GM18507 (cell line): ENCODE results near the gene GRHL1.

Experiments used
- DNase-seq: peaks from one replicate; pipeline ENCODE4 v3.0.0; 2011; ENCODE audit warnings: low read depth; ENCODE audit not compliant: insufficient read length; ENCODE audit errors: extremely low spot score
- FAIRE-seq: peaks from 2 replicates; lab custom pipeline; 2011; peaks lifted over from hg19 to GRCh38; lab: Jason Lieb, UNC

GRHL1 gene

GRCh38 chr2:10033251-10034006, 81.9 kb downstream of the GRHL1 start:
- no peak for FAIRE-seq
- DNase-seq, result no peak

- no peak for FAIRE-seq
Measured at GRCh38 chr2:10034333-10035052, 83.0 kb downstream of the GRHL1 start.

GRCh38 chr2:10035053-10035422, 83.5 kb downstream of the GRHL1 start:
- DNase-seq (no peak), FAIRE-seq (no peak)

More at GRCh38 chr2:10034333-10035052, 83.0 kb downstream of the GRHL1 start:
- no peak for DNase-seq

GRCh38 chr2:10035633-10036032, 84.1 kb downstream of the GRHL1 start:
- no peak for FAIRE-seq

GRCh38 chr2:10036095-10036884, 84.8 kb downstream of the GRHL1 start:
- DNase-seq, result no peak
- no peak for FAIRE-seq

More at GRCh38 chr2:10035633-10036032, 84.1 kb downstream of the GRHL1 start:
- no peak for DNase-seq

- FAIRE-seq, result no peak
- no peak for DNase-seq
Measured at GRCh38 chr2:10038123-10038522, 86.6 kb downstream of the GRHL1 start.

- FAIRE-seq, result no peak
Measured at GRCh38 chr2:10038716-10039115, 87.2 kb downstream of the GRHL1 start.

GRCh38 chr2:10039658-10040410, 88.3 kb downstream of the GRHL1 start:
- DNase-seq (no peak), FAIRE-seq (no peak)

More at GRCh38 chr2:10038716-10039115, 87.2 kb downstream of the GRHL1 start:
- no peak for DNase-seq

- no peak for DNase-seq
- FAIRE-seq, result no peak
Measured at GRCh38 chr2:10041711-10042110, 90.2 kb downstream of the GRHL1 start.

- DNase-seq (no peak), FAIRE-seq (no peak)
Measured at GRCh38 chr2:10042301-10043161, 91.0 kb downstream of the GRHL1 start.

- FAIRE-seq (peak; percentile 54), DNase-seq (peak; percentile 85)
Measured at GRCh38 chr2:10043256-10043905, 91.9 kb downstream of the GRHL1 start, which contains the start of gene KLF11. Gene KLF11, plus strand, starts transcription at chr2:10043550. Its CDS starts 167 bp downstream, at chr2:10043717.

- peak; percentile 83 for FAIRE-seq
- peak; percentile 86 for DNase-seq
Measured at GRCh38 chr2:10043906-10044601, 92.6 kb downstream of the GRHL1 start.

- DNase-seq, result no peak
- no peak for FAIRE-seq
Measured at GRCh38 chr2:10045561-10046355, 94.3 kb downstream of the GRHL1 start.

GRCh38 chr2:10046931-10047330, 95.4 kb downstream of the GRHL1 start:
- FAIRE-seq (no peak), DNase-seq (no peak)

GRCh38 chr2:10047616-10048500, 96.4 kb downstream of the GRHL1 start:
- no peak for FAIRE-seq
- no peak for DNase-seq
